GM12878 (cell line): Measurements from ENCODE around the gene EMILIN3. TPM values are rescaled to one million over a fixed set of nuclear protein-coding genes. Genes with fewer than 3 reads are reported as not detected.

Experiments used
- ATAC-seq: fragments of 200-7000 bp; cut with Tn5 transposase; 3 replicates; pipeline ENCODE4 v1.9.1; 2020; ENCODE audit warnings: mild to moderate bottlenecking, moderate library complexity
- BruUV-seq: library from RNA; stranded (reverse); fragments of 400-500 nt; replicated peaks from 2 replicates; lab custom pipeline; 2021; lab: Mats Ljungman, UMichigan
- CTCF ChIA-PET: fragments of 300-600 bp; sonication (Branson Sonifier 250); formaldehyde crosslinking; extraction: SDS; loops from one replicate; lab custom pipeline; 2021; ENCODE audit warnings: inconsistent platforms; lab: Yijun Ruan, JAX
- POLR2A ChIA-PET: fragments of 350-600 bp; formaldehyde crosslinking; extraction: SDS; loops from one replicate; lab custom pipeline; 2021; ENCODE audit warnings: inconsistent platforms; lab: Charles Lee
- RAD21 ChIA-PET: fragments of 300-600 bp; sonication (Branson Sonifier 250); formaldehyde crosslinking; loops from one replicate; lab custom pipeline; 2023; ENCODE audit warnings: antibody characterized with exemption; ENCODE audit not compliant: unreplicated experiment; lab: Charles Lee
- SMC1A ChIA-PET: fragments of 300-600 bp; sonication (Branson Sonifier 250); formaldehyde crosslinking; loops from one replicate; lab custom pipeline; 2023; ENCODE audit not compliant: unreplicated experiment, uncharacterized antibody; lab: Charles Lee
- DNase-seq: peaks from one replicate; pipeline ENCODE4 v3.0.0-alpha.2; 2011; ENCODE audit warnings: low read depth, low spot score
- FAIRE-seq: peaks from 3 replicates; lab custom pipeline; 2011; peaks lifted over from hg19 to GRCh38; lab: Jason Lieb, UNC
- H2AFZ ChIP-seq: 2 replicates; pipeline ENCODE4 v1.6.0; 2011; ENCODE audit warnings: low read depth, low read length, control low read depth; ENCODE audit not compliant: control insufficient read depth
- H3K27ac ChIP-seq: 2 replicates; pipeline ENCODE4 v1.5.1; 2011; ENCODE audit warnings: control low read depth; ENCODE audit not compliant: control insufficient read depth, insufficient read depth
- H3K27me3 ChIP-seq, 2 experiments: replicated peaks in 1 of 2; 2 replicates each; pipeline versions ENCODE4 v1.6.0 to v1.6.1; 2011; ENCODE audit warnings: low read length in 1 of 2; ENCODE audit not compliant: control insufficient read depth in 2 of 2, insufficient read depth in 2 of 2
- H3K36me3 ChIP-seq, 2 experiments: 2 replicates each; pipeline ENCODE4 v1.5.1; 2011; ENCODE audit warnings: low read length in 1 of 2; ENCODE audit not compliant: control insufficient read depth in 2 of 2, insufficient read depth in 2 of 2
- H3K4me1 ChIP-seq: 2 replicates; pipeline ENCODE4 v1.6.1; 2011; ENCODE audit warnings: mild to moderate bottlenecking, low read length, moderate library complexity, mixed read lengths; ENCODE audit not compliant: control insufficient read depth, insufficient read depth
- H3K4me2 ChIP-seq: 2 replicates; pipeline ENCODE4 v1.6.0; 2011; ENCODE audit warnings: control low read depth; ENCODE audit not compliant: control insufficient read depth, insufficient read depth
- H3K4me3 ChIP-seq: fragments of 200-600 bp; sonication (generic); 2 replicates; pipeline ENCODE4 v1.5.1; 2016
- H3K79me2 ChIP-seq: 2 replicates; pipeline ENCODE4 v1.6.0; 2011; ENCODE audit warnings: low read length; ENCODE audit not compliant: control insufficient read depth, insufficient read depth
- H3K9ac ChIP-seq: 2 replicates; pipeline ENCODE4 v1.8.0; 2011; ENCODE audit warnings: low read length, control low read depth, mixed read lengths; ENCODE audit not compliant: control insufficient read depth, insufficient read depth
- H3K9me3 ChIP-seq: replicated peaks from 3 replicates; pipeline ENCODE4 v1.5.1; 2011; ENCODE audit warnings: mild to moderate bottlenecking, low read length; ENCODE audit not compliant: control insufficient read depth, insufficient read depth
- H4K20me1 ChIP-seq: 2 replicates; pipeline ENCODE4 v1.6.0; 2011; ENCODE audit not compliant: control insufficient read depth, insufficient read depth
- ATF3 ChIP-seq: IDR thresholded peaks from 2 replicates; pipeline ENCODE4 v1.6.1; 2011; ENCODE audit warnings: low read depth, mild to moderate bottlenecking, low read length, moderate library complexity, borderline replicate concordance; ENCODE audit errors: extremely low read depth
- BCL11A ChIP-seq: IDR thresholded peaks from 2 replicates; pipeline ENCODE4 v1.6.1; 2011; ENCODE audit warnings: low read depth, low read length
- FOXK2 ChIP-seq: fragments of 450-650 bp; IDR thresholded peaks from 2 replicates; pipeline ENCODE4 v1.6.1; 2017; ENCODE audit warnings: mild to moderate bottlenecking, moderate library complexity
- IKZF1 ChIP-seq: fragments of 450-650 bp; conservative IDR thresholded peaks from 2 replicates; pipeline ENCODE4 v1.6.1; 2017; ENCODE audit warnings: antibody characterized with exemption, mild to moderate bottlenecking
- KAT2A ChIP-seq: conservative IDR thresholded peaks from 2 replicates; pipeline ENCODE4 v1.6.1; 2011; ENCODE audit warnings: low read depth, low read length; ENCODE audit not compliant: control insufficient read depth
- NFIC ChIP-seq: IDR thresholded peaks from 2 replicates; pipeline ENCODE4 v1.6.1; 2012; ENCODE audit warnings: low read depth, mild to moderate bottlenecking, inconsistent platforms, low read length, moderate library complexity
- NR2C2 ChIP-seq: IDR thresholded peaks from 2 replicates; pipeline ENCODE4 v1.6.1; 2011; ENCODE audit warnings: borderline replicate concordance, low read depth; ENCODE audit not compliant: control insufficient read depth, insufficient read length
- NRF1 ChIP-seq: conservative IDR thresholded peaks from 2 replicates; pipeline ENCODE4 v1.6.1; 2011; ENCODE audit warnings: mild to moderate bottlenecking, low read depth, low read length, improper control_type of control experiment
- POU2F2 ChIP-seq: IDR thresholded peaks from 3 replicates; pipeline ENCODE4 v1.6.1; 2011; ENCODE audit warnings: low read depth, mild to moderate bottlenecking, low read length, borderline replicate concordance
- RAD21 ChIP-seq: IDR thresholded peaks from 2 replicates; pipeline ENCODE4 v1.6.1; 2011; ENCODE audit warnings: mild to moderate bottlenecking, low read depth, low read length, moderate library complexity; ENCODE audit not compliant: insufficient read depth
- RB1 ChIP-seq: fragments of 450-650 bp; formaldehyde crosslinking; IDR thresholded peaks from 2 replicates; pipeline ENCODE4 v1.6.1; 2017; ENCODE audit warnings: mild to moderate bottlenecking, borderline replicate concordance
- RUNX3 ChIP-seq: IDR thresholded peaks from 2 replicates; pipeline ENCODE4 v1.6.1; 2012; ENCODE audit warnings: low read length, inconsistent platforms
- SIX5 ChIP-seq: IDR thresholded peaks from 2 replicates; pipeline ENCODE4 v1.6.1; 2011; ENCODE audit warnings: mild to moderate bottlenecking, low read depth, low read length, moderate library complexity; ENCODE audit not compliant: severe bottlenecking
- STAT1 ChIP-seq: fragments of 450-650 bp; conservative IDR thresholded peaks from 2 replicates; pipeline ENCODE4 v1.6.1; 2014; ENCODE audit warnings: antibody characterized with exemption, mild to moderate bottlenecking
- WGBS: methylation state at CpG from one replicate; pipeline ENCODE4 v1.1.6; 2016; ENCODE audit warnings: low lambda C conversion rate; ENCODE audit not compliant: insufficient replicate concordance, insufficient coverage; ENCODE audit errors: missing lambda C conversion rate; 5-methylcytosine and 5-hydroxymethylcytosine counted together
- in situ Hi-C: fragments of 300-500 bp; cut with MboI; formaldehyde crosslinking; loops from 9 replicates; pipeline ENCODE4 v1.14.3; 2018; ENCODE audit warnings: mixed read lengths
- intact Hi-C: fragments of 100-400 bp; cut with micrococcal nuclease; formaldehyde crosslinking; loops from one replicate; pipeline ENCODE4 v1.14.2; 2022; ENCODE audit not compliant: unreplicated experiment
- polyA plus RNA-seq, 11 experiments: library from polyadenylated mRNA; depleted of rRNA in 4 of 11; unstranded in 6 of 11; stranded (reverse) in 5 of 11; fragments of >200 nt; fragmentation: Nextera tagmentation in 4 of 11; fragmentation: Illumina TruSeq in 1 of 11; extraction: Ambion mirVana in 4 of 11; extraction: Trizol in 1 of 11; gene quantifications; 1 replicate in 1 of 11; 2 replicates in 10 of 11; pipeline versions ENCODE4 v1.2.1 to v1.2.3, GENCODE V29; 2011 to 2016; ENCODE audit warnings: inconsistent platforms in 2 of 11, missing spikeins in 2 of 11, low read depth in 1 of 11
- total RNA-seq, 4 experiments: library from RNA; depleted of rRNA in 3 of 4; stranded (reverse); fragments of >200 nt in 3 of 4; fragmentation: Illumina TruSeq in 1 of 4; extraction: Trizol in 1 of 4; gene quantifications; 2 replicates each; pipeline versions ENCODE4 v1.2.1 to v1.2.3, GENCODE V29; 2013 to 2021
- TF ChIP-seq, protein P1 (sequence below): IDR thresholded peaks from 2 replicates; pipeline ENCODE4 v1.6.1; 2012; ENCODE audit warnings: low read depth, low read length, improper control_type of control experiment
- TF ChIP-seq, protein P2 (sequence below): IDR thresholded peaks from 2 replicates; pipeline ENCODE4 v1.6.1; 2012; ENCODE audit warnings: mild to moderate bottlenecking, low read depth, low read length

Gene EMILIN3
- total and polyA plus RNA-seq, 10 of the 15 experiments (the other 5 are each of a cell fraction or from before 2014, with no cell fraction given) = not detected

DNA sequence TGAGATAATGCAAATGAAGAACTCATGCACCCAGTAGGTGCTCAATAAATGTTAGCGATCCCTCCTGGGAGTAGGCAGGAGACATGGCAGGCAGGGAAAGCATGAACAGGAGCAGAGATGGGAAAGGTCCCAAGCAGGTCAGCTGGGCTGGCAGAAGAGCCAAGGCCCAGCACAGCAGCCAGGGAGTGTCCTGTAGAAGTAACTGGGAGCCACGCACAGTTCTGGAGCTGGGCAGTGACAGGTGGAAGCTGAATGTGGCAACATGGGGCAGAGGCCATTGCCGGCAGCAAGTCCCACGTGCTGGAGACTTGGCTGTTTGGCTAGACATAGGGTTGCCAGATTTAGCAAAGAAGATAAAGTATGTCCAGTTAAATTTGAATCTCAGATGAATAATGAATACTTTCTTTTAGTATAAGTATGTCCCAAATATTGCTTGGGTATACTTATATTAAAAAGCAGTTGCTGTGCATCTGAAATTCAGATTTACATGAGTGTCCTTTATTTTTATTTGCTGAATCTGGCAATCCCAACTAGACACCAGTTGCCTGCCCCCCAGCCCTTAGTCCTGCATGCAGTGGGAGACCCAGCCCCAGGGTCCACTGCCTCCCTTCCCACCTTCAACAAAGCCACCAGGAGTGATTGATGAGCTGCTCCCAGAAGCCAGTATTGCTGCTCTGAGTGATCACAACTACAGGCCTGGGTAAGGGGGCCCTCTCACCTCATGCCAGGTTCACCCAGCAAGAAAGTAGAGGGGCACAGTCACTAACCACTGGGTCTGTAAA is 29.7 kb downstream of the EMILIN3 start:
- ATAC-seq = no peak
- H3K27me3 ChIP-seq = no peaks in the 10 kb centered on the region
- H3K27ac ChIP-seq = no peak overlapping the region
- H4K20me1 ChIP-seq = no peaks in the 10 kb centered on the region
- no peak overlapping the region for H2AFZ ChIP-seq
- H3K9ac ChIP-seq = no peak overlapping the region
- no peak overlapping the region for H3K4me3 ChIP-seq
- WGBS = 83% methylated on average over 4 of the region's 4 CpGs
- no peaks in the 10 kb centered on the region for H3K79me2 ChIP-seq
- FAIRE-seq = no peak
- DNase-seq = no peak
- no peak overlapping the region for H3K4me2 ChIP-seq
- in situ Hi-C loops (no loop called here), intact Hi-C loops (loop anchor here (5.0 kb wide), 1 partner anchor 90 kb away; no protein-coding TSS in a partner anchor)
- CTCF ChIA-PET = interaction anchor here (0.6 to 5.1 kb wide), 9 partner anchors 7 to 374 kb away, joined by 3 to 52 read pairs (median 5); no protein-coding TSS in a partner anchor
- BruUV-seq = no TSS peak
- POLR2A ChIA-PET = no interaction called here
- RAD21 ChIA-PET = interaction anchor here (0.7 to 2.4 kb wide), 9 partner anchors 87 to 346 kb away, joined by 3 to 16 read pairs (median 8); no protein-coding TSS in a partner anchor
- no peaks in the 10 kb centered on the region for H3K36me3 ChIP-seq
- SMC1A ChIA-PET = interaction anchor here (0.9 to 3.6 kb wide), 5 partner anchors 7 to 243 kb away, joined by 3 to 27 read pairs (median 4); no protein-coding TSS in a partner anchor
- TF ChIP-seq IKZF1 (no peak), FOXK2 (no peak), STAT1 (no peak), NR2C2 (no peak), ATF3 (no peak), KAT2A (no peak), RB1 (no peak), RAD21 (no peak), NFIC (no peak), RUNX3 (no peak), NRF1 (no peak), SIX5 (no peak), POU2F2 (no peak), BCL11A (no peak)
- TF ChIP-seq, protein P1, sequence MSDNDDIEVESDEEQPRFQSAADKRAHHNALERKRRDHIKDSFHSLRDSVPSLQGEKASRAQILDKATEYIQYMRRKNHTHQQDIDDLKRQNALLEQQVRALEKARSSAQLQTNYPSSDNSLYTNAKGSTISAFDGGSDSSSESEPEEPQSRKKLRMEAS = no peak
- TF ChIP-seq, protein P2, sequence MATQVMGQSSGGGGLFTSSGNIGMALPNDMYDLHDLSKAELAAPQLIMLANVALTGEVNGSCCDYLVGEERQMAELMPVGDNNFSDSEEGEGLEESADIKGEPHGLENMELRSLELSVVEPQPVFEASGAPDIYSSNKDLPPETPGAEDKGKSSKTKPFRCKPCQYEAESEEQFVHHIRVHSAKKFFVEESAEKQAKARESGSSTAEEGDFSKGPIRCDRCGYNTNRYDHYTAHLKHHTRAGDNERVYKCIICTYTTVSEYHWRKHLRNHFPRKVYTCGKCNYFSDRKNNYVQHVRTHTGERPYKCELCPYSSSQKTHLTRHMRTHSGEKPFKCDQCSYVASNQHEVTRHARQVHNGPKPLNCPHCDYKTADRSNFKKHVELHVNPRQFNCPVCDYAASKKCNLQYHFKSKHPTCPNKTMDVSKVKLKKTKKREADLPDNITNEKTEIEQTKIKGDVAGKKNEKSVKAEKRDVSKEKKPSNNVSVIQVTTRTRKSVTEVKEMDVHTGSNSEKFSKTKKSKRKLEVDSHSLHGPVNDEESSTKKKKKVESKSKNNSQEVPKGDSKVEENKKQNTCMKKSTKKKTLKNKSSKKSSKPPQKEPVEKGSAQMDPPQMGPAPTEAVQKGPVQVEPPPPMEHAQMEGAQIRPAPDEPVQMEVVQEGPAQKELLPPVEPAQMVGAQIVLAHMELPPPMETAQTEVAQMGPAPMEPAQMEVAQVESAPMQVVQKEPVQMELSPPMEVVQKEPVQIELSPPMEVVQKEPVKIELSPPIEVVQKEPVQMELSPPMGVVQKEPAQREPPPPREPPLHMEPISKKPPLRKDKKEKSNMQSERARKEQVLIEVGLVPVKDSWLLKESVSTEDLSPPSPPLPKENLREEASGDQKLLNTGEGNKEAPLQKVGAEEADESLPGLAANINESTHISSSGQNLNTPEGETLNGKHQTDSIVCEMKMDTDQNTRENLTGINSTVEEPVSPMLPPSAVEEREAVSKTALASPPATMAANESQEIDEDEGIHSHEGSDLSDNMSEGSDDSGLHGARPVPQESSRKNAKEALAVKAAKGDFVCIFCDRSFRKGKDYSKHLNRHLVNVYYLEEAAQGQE = no peak
- H3K4me1 ChIP-seq = peaks cover 5% of the 10 kb centered on the region
- H3K9me3 ChIP-seq = no peaks in the 10 kb centered on the region
